ENCODE results near the gene ZNF585A.

DNA sequence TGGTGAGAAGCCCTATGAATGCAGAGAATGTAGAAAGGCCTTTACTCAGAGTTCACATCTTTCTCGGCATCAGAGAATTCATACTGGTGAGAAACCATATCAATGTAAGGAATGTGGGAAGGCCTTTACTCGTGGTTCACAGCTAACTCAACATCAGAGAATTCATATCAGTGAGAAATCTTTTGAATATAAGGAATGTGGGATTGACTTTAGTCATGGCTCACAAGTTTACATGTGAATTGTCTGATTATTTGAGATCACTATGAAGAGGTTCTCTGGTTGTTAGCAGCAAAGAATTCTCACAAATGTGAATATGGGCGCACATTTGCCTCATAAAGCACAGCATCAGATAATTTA, 43.7 kb downstream of the ZNF585A start:
- TF ChIP-seq FOXM1 (IDR thresholded peaks at IDR 0.05; ENCODE audit: borderline replicate concordance) = no peak
- no peak for TF ChIP-seq FOXK2 (IDR thresholded peaks at IDR 0.05)
- no peak for TF ChIP-seq TARDBP (IDR thresholded peaks at IDR 0.05)
- TF ChIP-seq FOXA1 (IDR thresholded peaks at IDR 0.05) = no peak
- TF ChIP-seq ARNT (IDR thresholded peaks at IDR 0.05) = no peak
- TF ChIP-seq SP1 (IDR thresholded peaks at IDR 0.05) = no peak
- no peak for TF ChIP-seq NFRKB (IDR thresholded peaks at IDR 0.05)

Data from HEK293T (cell line).